GM15510 (cell line): ENCODE results near the gene LLCFC1.

Source experiments
- POLR2A ChIP-seq: IDR thresholded peaks from 3 replicates; pipeline ENCODE4 v1.6.1; 2011; ENCODE audit warnings: borderline replicate concordance; ENCODE audit not compliant: insufficient read length; ENCODE audit errors: extremely low read depth

The LLCFC1 gene

GRCh38 chr7:142948603-142949002, 9.3 kb downstream of the LLCFC1 start:
- no peak for TF ChIP-seq POLR2A

GRCh38 chr7:142950235-142950634, 11.0 kb downstream of the LLCFC1 start:
- no peak for TF ChIP-seq POLR2A

GRCh38 chr7:142954680-142955268, 15.5 kb downstream of the LLCFC1 start:
- no peak for TF ChIP-seq POLR2A

GRCh38 chr7:142956951-142957623, 17.8 kb downstream of the LLCFC1 start:
- no peak for TF ChIP-seq POLR2A

- no peak for TF ChIP-seq POLR2A
These were observed 18.4 kb downstream of the LLCFC1 start for GRCh38 chr7:142957723-142958122.

GRCh38 chr7:142959202-142959601, 19.9 kb downstream of the LLCFC1 start:
- TF ChIP-seq POLR2A: no peak

GRCh38 chr7:142960955-142961512, 21.8 kb downstream of the LLCFC1 start:
- no peak for TF ChIP-seq POLR2A

GRCh38 chr7:142961595-142961972, 22.3 kb downstream of the LLCFC1 start:
- no peak for TF ChIP-seq POLR2A

- no peak for TF ChIP-seq POLR2A
These were observed 23.0 kb downstream of the LLCFC1 start, which contains the start of gene KEL for GRCh38 chr7:142961973-142962926. Gene KEL (minus strand): TSS chr7:142962363. CDS start chr7:142962206, 157 bp downstream.

GRCh38 chr7:142962991-142963390, 23.7 kb downstream of the LLCFC1 start:
- TF ChIP-seq POLR2A: no peak

GRCh38 chr7:142963993-142964392, 24.7 kb downstream of the LLCFC1 start:
- TF ChIP-seq POLR2A: no peak

- TF ChIP-seq POLR2A: no peak
These were observed 25.4 kb downstream of the LLCFC1 start for GRCh38 chr7:142964502-142965246.

- no peak for TF ChIP-seq POLR2A
These were observed 28.9 kb downstream of the LLCFC1 start for GRCh38 chr7:142968229-142968628.

- TF ChIP-seq POLR2A: no peak
These were observed 29.9 kb downstream of the LLCFC1 start for GRCh38 chr7:142969183-142969582.

GRCh38 chr7:142974626-142975025, 35.3 kb downstream of the LLCFC1 start:
- no peak for TF ChIP-seq POLR2A

GRCh38 chr7:142983825-142984224, 44.5 kb downstream of the LLCFC1 start:
- TF ChIP-seq POLR2A: no peak
